CD4-positive, alpha-beta T cell treated with Interleukin-1 beta for 1 hour (primary cell): Measurements from ENCODE around the gene HIGD1C.
"Not testable (repeated sequence)": the region's sequence is repeated elsewhere in the genome, so short reads cannot be mapped to it uniquely, and the experiment has no call there.

Source experiments
- DNase-seq, 2 donors: peaks; one replicate each; pipeline ENCODE4 v3.0.0-alpha.2; 2020 to 2022

The HIGD1C gene

DNA sequence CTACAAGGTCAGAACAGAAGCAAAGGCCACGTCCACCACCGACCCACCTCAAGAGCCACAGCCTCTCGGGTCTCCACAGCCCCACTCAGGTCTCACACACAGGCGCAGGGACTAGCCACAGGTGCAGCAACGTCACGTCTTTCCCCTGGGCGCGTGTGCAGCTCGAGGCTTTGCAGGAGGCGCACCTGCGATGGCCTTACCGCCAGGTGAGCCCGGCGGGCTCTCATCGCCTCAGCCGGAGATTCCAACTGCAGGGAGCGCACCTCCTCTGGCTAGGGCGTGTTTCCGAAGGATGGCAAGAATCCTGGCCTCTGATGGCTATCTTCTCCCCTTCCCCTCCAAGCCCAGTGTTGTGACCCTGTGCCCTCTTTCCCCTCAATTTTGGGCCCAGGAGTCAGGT is at the start of gene HIGD1C:
Gene HIGD1C, plus strand, starts transcription at position 35 of the 400 bp plus-strand sequence. CDS start 1,455 bp downstream, outside the sequence.
- no peak for DNase-seq

DNA sequence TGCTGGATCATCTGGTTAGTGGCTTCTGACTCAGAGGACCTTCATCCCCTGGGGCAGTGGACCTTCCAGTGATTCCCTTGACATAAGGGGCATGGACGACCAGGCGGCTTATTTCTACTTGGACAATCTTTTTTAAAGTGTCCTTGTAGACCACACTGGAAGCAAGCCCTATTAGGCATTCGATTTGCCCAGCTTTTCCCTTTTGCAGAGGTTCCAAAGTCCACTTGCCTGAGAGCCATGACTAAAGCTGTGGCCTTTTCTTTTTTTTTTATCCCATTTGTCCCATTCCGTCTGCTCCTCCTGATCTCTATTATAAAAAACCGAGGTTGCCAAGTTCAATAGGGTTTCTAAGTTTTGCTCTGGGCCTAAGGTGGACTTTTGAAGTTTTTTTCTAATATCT is 43.9 kb upstream of the HIGD1C start:
- DNase-seq = not testable (repeated sequence)

DNA sequence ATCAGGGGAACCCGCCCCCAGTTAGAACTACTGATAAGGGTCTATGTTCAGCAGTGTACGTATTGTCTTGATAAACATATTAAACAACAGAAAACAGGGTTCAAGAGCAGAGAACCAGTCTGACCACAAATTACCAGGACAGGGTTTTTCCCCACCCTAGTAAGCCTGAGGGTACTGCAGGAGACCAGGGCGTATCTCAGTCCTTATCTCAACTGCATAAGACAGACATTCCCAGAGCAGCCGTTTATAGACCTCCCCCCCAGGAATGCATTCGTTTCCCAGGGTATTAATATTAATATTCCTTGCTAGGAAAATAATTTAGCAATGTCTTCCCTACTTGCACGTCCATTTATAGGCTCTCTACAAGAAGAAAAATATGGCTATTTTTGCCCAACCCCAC is 40.0 kb upstream of the HIGD1C start:
- DNase-seq = not testable (repeated sequence)

DNA sequence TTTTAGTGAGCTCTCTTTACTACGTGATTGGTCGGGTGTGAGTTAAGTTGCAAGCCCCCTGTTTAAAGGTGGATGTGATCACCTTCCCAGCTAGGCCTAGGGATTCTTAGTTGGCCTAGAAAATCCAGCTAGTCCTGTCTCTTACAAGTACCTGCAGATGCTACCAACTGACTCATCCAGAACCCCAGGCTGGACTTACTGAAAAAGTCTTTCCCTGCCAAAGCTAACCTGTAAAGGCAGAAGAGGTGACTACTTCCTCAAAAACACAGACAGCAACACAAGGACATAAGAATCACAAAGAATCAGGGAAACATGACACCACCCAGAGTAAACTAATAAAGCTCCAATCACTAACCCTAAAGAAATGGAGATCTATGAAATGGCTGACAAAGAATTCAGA is 39.1 kb upstream of the HIGD1C start:
- DNase-seq = no peak

DNA sequence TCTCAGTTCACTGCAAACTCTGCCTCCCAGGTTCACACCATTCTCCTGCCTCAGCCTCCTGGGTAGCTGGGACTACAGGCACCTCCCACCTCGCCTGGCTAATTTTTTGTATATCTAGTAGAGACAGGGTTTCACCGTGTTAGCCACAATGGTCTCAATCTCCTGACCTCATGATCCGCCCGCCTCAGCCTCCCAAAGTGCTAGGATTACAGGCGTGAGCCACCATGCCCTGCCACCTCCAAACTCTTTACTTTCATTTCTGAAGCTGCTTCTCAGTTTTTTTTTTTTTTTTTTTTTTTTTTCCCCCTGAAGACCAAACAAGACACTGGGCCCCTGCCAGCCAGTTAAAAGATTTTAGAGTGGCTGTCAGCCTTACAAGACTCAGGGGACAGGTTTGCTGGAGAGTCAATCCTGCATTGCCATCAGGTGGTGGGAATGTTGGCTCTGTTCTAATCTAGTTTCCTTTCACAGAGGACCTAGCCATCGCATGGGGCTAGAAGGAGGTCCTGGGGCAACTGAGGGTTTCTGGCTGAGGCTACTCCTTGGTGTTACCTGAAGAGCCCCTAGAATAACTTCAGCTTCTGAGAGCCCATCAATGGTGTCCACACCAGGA is 37.4 kb upstream of the HIGD1C start:
- DNase-seq = no peak

DNA sequence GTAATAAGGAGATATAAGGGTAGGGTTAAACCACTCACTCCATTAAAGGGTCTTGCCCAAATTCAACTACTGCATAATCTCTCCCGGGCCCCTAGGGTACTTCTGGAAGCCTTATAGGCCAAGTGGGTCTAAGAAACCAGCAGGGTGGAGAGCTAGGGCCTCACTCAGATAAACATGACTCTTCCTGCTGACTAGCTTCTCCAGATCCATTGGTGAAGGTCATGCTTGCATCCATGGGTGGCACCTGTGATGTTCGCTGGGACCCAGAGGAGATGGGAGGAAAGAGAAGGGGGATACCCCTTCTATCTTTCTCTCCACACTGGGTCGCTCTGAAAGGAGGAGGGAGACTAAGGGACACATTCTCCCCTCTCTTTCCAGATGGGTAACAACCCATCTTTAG is 36.1 kb upstream of the HIGD1C start:
- DNase-seq = no peak

DNA sequence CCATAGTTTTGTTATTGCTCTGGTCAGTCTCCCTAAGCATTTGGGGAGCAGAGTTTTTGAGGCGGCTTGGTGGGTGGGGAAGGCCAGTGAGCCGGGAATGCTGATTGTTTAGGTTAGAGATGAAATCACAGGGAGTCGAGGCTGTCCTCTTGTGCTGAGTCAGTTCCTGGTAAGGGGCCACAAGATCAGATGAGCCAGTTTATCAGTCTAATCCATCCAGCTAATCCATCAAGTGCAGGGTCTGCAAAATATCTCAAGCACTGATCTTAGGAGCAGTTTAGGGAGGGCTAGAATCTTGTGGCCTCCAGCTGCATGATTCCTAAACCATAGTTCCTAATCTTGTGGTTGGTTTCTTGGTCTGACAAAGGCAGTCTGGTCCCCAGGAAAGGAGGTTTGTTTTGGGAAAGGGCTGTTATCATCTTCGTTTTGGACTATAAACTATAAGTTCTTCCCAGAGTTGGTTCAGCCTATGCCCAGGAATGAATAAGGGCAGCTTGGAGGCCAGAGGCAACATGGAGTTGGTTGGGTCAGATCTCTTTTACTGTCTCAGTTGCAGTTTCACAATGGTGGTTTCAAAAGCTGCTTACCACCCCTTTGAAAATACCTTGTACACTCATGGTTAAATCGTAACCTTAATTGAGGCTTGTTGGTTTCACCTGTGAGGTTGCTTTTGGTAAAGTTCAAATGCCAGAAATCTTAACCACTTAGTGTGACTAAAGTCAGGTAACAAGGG is 33.6 kb upstream of the HIGD1C start:
- DNase-seq = no peak

DNA sequence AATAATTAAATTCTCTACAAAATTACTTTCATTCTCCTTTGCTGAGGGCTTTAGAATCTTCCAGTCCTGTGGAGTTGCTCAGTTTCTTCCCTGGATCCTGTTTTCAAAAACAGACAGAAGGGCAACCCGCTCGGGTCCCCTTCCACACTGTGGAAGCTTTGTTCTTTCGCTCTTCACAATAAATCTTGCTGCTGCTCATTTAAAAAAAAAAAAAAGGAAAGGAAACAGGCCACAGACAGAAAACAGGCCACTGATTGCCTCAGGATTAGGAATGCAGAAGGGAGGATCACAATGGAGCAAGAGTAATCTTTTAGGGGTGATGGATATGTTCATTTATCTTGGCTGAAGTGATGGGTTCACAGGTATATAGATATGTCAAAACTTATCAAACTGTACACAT is 29.5 kb upstream of the HIGD1C start:
- no peak for DNase-seq

DNA sequence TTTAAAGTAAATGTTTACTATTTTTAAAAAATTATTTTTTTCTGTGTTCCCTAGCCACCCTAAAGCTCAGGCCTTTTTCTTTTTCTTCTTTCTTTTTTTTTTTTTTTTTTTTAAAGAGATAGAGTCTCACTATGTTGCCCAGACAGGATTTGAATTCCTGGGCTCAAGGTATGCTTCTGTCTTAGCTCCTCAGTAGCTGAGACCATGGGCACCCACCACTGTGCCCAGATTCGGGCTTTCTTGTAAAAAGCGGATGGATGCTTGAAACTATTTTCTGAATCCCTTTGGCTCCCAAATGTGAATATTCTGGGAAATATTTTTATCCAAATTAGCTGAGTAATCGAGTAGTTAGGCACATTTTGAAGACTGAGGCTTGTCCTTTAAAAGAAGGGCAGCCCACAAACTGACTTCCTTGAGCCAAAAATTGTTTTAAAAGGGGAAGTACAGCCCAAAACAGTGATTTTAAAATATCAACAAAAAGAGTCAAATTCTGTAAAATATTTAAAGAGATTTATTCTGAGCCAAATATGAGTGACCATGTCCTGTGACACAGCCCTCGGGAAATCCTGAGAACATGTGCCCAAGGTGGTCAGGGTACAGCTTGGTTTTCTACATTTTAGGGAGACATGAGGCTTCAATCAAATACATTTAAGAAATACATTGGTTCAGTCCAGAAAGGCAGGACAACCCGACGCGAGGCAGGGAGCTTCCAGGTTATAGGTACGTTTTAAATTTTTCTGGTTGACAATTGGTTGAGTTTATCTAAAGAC is 28.8 kb upstream of the HIGD1C start:
- DNase-seq = no peak

DNA sequence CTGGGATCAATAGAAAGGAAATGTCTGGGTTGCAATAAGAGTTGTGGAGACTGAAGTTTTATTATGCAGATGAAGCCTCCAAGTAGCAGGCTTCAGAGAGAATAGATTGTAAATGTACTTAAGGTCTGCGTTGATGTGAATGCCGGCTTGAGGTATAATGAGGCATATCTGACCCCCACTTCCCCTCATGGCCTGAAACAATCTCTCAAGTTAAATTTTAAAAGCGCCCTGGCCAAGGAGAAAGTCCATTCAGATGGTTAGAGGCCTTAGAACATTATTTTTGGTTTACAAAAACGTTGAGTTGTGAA is 28.3 kb upstream of the HIGD1C start:
- no peak for DNase-seq

DNA sequence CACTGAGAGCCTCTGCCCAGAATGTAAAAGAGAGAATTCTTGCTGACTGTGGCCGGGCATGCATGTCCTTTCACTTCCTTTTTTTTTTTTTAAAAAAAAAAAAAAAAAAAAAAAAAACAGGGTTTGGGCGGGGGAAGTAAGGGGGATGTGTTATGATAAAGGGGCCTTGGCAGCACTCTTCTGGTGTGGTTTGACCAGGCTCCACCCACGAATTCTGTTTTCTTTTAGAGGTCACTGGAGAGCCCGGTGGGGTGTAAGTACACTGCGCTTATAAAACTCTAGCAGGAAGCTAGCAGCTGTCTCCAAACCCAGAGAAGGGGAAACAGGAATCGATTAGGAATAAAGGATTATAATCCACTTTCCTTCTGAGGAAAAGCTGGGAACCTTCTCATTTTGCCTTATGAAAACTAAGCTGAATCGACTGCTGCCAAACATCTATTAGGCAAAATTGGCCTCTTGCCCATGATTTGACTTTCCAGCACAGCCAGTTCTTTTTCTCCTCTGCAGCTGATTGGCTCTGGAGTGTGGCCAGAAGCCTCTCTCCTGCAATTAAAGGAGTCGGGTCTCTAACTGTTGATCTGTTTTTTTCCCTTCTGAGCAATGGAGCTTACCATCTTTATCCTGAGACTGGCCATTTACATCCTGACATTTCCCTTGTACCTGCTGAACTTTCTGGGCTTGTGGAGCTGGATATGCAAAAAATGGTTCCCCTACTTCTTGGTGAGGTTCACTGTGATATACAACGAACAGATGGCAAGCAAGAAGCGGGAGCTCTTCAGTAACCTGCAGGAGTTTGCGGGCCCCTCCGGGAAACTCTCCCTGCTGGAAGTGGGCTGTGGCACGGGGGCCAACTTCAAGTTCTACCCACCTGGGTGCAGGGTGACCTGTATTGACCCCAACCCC is 27.7 kb upstream of the HIGD1C start:
- DNase-seq = peak; percentile 53 to 73

DNA sequence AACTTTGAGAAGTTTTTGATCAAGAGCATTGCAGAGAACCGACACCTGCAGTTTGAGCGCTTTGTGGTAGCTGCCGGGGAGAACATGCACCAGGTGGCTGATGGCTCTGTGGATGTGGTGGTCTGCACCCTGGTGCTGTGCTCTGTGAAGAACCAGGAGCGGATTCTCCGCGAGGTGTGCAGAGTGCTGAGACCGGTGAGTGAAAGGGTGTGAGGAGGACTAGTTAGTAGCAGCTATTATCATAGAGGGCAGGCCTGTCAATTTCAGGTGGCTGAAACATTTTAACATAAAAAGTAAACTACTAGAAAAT is 27.0 kb upstream of the HIGD1C start:
- DNase-seq = no peak

DNA sequence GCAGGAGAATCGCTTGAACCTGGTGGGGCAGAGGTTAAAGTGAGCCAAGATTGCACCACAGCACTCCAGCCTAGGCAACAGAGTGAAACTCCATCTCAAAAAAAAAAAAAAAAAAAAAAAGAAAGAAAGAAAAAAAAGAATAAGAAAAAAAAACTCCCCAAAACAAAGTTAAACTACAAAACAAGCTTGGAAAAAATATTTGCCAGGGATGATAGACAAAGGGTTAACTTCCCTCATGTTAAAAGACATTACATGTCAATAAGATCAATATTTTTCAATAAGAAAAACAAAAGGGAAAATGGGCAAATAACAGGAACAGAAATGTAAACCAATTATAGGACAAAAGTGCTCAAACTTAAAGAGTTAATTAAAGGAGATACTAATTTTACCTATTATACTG is 26.4 kb upstream of the HIGD1C start:
- DNase-seq = no peak

DNA sequence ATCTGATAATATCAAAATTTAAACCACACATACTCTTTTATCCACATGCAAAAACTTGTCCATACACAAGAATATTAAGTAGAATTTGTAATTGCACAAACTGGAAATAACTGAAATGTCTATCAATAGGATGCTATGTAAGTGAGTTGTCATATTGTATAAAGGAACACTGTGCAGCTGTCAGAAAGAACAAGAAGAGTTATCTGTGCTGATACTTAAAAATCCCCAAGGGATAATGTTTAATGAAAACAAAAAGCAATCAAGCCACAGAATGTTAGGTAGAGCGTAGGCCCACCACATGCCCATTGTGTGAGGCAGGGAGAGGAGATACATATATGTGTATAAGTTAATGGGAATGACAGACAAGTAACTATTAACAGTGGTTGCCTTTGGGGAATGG is 25.9 kb upstream of the HIGD1C start:
- DNase-seq = no peak

DNA sequence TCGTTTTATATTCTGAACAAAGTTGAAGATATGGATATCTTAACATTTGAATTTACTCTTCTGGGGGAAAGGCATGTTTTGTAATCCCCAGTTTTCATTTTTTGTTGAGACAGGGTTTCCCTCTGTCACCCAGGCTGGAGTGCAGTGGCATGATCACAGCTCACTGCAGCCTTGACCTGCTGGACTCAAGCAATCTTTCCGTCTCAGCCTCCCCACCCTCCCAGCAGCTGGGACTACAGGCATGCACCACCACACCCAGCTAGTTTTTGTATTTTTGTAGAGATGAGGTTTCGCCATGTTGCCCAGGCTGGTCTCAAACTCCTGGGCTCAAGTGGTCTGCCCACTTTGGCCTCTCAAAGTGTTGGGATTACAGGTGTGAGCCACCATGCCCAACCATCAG is 25.4 kb upstream of the HIGD1C start:
- not testable (repeated sequence) for DNase-seq

DNA sequence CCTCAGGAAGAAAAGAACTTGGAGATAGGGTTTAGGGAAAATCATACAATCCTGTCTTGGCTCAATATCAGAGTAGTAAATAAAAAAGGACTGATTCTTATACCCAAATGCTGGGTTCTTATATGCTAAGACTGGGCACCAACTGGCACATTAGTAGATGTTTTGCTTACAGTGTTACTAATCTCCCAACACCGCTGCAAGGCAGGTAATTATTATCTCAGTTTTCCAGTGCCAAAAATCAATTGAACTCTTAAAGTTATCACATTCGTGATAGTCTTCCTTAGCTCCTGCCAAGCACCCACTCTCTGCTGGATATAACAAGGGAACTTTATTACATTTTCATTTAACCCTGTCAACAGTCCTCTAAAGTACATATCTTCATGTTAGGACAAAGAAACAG is 25.0 kb upstream of the HIGD1C start:
- no peak for DNase-seq

DNA sequence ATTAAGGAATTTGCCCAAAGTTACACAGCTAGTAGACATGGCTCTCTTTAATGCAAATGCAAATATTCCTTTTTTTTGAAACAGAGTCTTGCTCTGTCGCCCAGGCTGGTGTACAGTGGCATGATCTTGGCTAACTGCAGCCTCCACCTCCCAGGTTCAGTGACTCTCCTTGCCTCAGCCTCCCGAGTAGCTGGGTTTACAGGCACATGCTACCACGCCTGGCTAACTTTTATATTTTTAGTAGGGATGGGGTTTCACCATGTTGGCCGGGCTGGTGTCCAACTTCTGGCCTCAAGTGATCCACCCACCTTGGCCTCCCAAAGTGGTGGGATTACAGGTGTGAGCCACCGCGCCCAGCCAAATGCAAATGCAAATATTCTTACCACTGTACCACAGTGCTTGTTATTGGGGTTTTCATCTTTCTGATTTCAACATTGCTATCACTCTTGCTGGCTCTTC is 24.5 kb upstream of the HIGD1C start:
- no peak for DNase-seq

DNA sequence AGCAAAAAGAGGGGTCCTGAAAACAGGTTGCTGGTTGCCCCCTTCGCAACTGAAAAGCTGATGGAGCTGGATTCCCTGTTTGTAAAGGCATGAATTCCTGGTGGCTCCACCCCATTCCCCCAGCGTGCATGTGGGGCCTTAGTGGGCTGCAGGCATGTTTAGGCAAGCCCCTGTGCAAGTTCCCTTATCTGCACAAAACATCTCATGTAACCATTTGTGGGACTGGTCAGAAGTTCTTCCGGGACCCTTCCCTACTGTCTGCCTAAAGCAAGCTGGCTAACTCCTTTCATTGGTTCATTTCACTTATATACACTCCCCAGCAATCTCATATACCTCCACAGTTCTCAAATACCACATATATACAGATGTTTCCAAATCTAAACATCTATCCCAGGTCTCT is 24.0 kb upstream of the HIGD1C start:
- no peak for DNase-seq

DNA sequence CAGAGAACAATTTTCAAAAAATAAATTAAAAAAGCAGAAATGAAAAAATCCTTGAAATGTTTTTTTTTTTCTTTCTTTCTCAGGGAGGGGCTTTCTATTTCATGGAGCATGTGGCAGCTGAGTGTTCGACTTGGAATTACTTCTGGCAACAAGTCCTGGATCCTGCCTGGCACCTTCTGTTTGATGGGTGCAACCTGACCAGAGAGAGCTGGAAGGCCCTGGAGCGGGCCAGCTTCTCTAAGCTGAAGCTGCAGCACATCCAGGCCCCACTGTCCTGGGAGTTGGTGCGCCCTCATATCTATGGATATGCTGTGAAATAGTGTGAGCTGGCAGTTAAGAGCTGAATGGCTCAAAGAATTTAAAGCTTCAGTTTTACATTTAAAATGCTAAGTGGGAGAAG is 22.5 kb upstream of the HIGD1C start:
- no peak for DNase-seq

DNA sequence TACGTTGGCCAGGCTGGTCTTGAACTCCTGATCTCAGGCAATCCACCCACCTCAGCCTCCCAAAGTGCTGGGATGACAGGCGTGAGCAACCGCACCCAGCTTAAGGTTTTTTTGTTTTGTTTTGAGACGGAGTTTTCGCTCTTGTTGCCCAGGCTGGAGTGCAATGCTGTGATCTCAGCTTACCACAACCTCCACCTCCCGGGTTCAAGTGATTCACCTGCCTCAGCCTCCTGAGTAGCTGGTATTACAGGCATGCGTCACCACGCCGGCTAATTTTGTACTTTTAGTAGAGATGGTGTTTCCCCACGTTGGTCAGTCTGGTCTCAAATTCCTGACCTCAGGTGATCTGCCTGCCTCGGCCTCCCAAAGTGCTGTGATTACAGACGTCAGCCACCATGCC is 21.9 kb upstream of the HIGD1C start:
- not testable (repeated sequence) for DNase-seq

DNA sequence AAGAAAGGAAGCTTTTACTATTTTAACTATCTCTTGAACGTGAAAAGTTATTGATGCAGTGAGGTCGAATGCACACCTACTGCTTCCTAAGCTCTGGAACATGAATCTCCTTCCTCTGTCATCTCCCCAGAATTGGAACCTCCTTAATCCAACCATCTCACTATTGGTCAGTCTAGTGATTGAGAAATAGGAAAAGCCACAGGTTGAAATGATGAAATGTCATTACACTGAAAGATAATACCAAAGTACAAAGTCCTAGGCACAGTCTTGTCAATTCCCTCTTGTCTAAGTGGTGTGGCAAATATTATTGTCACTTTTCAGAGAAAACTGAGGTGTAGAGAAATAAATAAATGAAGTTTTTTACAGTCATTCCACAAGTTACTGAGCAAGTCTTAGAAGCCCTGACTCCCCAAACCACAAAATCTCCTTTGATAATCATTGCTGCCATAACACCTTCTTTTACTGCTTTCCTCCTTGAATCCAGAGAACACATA is 19.5 kb upstream of the HIGD1C start:
- no peak for DNase-seq

DNA sequence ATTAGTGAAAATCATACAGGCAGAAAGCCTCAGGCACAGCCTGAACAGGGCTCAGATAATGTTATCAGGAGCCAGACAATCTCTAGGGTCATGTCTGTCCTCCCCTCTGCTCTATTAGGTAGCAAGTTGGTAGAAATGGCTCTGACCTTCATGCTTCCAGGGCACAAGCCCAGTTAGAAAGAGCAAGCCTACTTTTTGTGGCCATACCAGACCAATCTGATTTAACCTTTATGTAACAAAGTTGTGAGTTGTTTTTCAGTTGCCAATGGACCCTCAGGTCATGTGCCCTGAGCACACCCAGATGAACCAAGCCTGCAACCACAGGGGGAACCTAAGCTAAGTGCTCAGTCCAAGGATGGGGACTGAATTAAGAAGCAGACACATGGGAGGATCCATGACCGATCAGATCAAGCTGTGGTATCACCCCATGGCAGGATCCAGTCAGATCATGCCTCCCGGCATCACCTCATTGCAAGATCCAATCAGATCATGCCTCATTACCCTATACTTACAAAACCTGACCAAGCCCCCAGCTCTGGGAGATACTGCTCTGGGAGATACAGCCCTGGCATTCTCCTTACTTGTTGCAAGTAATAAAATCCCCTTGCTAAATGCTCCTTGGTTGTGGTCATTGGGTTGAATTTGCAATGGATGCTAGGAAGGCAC is 18.8 kb upstream of the HIGD1C start:
- DNase-seq = no peak
